AG04450 (cell line): ENCODE measurements around the gene CLRN3. TPM values are rescaled to one million over a fixed set of nuclear protein-coding genes. Genes with fewer than 3 reads are reported as not detected.

ENCODE experiments used
- CTCF ChIA-PET: fragments of 300-600, 350-600 bp; formaldehyde crosslinking; extraction: SDS; loops from one replicate; lab custom pipeline; 2022; ENCODE audit warnings: antibody characterized with exemption, inconsistent platforms; lab: Charles Lee
- POLR2A ChIA-PET: fragments of 350-600 bp; formaldehyde crosslinking; extraction: SDS; loops from one replicate; lab custom pipeline; 2021; ENCODE audit warnings: antibody characterized with exemption, inconsistent platforms; lab: Yijun Ruan, JAX
- DNase-seq: peaks from one replicate; pipeline ENCODE4 v3.0.0-alpha.2; 2011; ENCODE audit warnings: low read depth, low spot score
- H3K27ac ChIP-seq: one replicate; pipeline ENCODE4 v1.5.1; 2012; ENCODE audit warnings: low read depth, low read length, control low read depth
- H3K27me3 ChIP-seq: one replicate; pipeline ENCODE4 v1.6.0; 2012; ENCODE audit warnings: low read length; ENCODE audit not compliant: control insufficient read depth, insufficient read depth
- H3K4me3 ChIP-seq: 2 replicates; pipeline ENCODE4 v1.5.1; 2011; ENCODE audit warnings: mild to moderate bottlenecking, low read depth, low read length, control low read depth
- H3K9me3 ChIP-seq: 2 replicates; pipeline ENCODE4 v1.5.1; 2012; ENCODE audit warnings: low read length; ENCODE audit not compliant: control insufficient read depth, insufficient read depth
- polyA plus RNA-seq: library from polyadenylated mRNA; depleted of rRNA; stranded (reverse); fragments of >200 nt; gene quantifications from 2 replicates; pipeline ENCODE4 v1.2.3, GENCODE V29; 2011
- TF ChIP-seq, protein P1 (sequence below): IDR thresholded peaks from 2 replicates; pipeline ENCODE4 v1.5.1; 2011; ENCODE audit warnings: low read depth, low read length, control low read depth, inconsistent platforms

CLRN3 gene
- polyA plus RNA-seq, 1 experiment: not detected

GRCh38 chr10:127872011-127872761 lies 20.6 kb downstream of the CLRN3 start:
- peaks cover 28% of the 10 kb centered on the region for H3K9me3 ChIP-seq
- ChIA-PET POLR2A (no interaction called here), CTCF (no interaction called here)
- H3K27me3 ChIP-seq: no peaks in the 10 kb centered on the region
- no peak overlapping the region for H3K4me3 ChIP-seq
- H3K27ac ChIP-seq: no peak overlapping the region
- TF ChIP-seq, protein P1, sequence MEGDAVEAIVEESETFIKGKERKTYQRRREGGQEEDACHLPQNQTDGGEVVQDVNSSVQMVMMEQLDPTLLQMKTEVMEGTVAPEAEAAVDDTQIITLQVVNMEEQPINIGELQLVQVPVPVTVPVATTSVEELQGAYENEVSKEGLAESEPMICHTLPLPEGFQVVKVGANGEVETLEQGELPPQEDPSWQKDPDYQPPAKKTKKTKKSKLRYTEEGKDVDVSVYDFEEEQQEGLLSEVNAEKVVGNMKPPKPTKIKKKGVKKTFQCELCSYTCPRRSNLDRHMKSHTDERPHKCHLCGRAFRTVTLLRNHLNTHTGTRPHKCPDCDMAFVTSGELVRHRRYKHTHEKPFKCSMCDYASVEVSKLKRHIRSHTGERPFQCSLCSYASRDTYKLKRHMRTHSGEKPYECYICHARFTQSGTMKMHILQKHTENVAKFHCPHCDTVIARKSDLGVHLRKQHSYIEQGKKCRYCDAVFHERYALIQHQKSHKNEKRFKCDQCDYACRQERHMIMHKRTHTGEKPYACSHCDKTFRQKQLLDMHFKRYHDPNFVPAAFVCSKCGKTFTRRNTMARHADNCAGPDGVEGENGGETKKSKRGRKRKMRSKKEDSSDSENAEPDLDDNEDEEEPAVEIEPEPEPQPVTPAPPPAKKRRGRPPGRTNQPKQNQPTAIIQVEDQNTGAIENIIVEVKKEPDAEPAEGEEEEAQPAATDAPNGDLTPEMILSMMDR: no peak
- no peak for DNase-seq

- TF ChIP-seq, protein P1: no peak
- Histone ChIP-seq H3K27ac (no peak overlapping the region), H3K27me3 (no peaks in the 10 kb centered on the region), H3K4me3 (no peak overlapping the region), H3K9me3 (peaks cover 28% of the 10 kb centered on the region)
- CTCF ChIA-PET: no interaction called here
- no peak for DNase-seq
- POLR2A ChIA-PET: no interaction called here
Observed at GRCh38 chr10:127871631-127872010, 21.1 kb downstream of the CLRN3 start.

GRCh38 chr10:127869329-127869728 lies 23.4 kb downstream of the CLRN3 start:
- ChIA-PET CTCF (interaction anchor here (1.7 to 2.7 kb wide), 2 partner anchors 15 to 142 kb away, joined by 5 to 10 read pairs; no protein-coding TSS in a partner anchor), POLR2A (no interaction called here)

DNA sequence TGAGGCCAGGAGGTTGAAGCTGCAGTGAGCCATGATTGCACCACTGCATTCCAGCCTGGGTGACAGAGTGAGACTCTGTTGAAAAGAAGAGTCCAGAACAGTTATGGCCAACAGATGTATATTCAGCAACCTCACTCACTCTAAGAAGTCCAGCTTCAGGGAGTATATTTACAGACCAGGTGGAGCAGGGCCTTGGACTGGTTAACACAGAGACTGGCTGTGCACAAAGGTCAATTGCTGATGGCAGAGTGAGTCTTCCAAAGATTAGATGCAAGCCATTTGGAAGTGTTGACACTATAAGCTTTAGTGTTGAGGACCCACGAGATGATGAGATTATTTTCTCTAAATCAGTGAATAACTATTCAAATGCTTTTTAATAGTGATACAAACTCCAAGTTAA lies 24.9 kb downstream of the CLRN3 start:
- H3K27ac ChIP-seq: no peak overlapping the region
- H3K4me3 ChIP-seq: no peak overlapping the region
- H3K9me3 ChIP-seq: peaks cover 20% of the 10 kb centered on the region
- H3K27me3 ChIP-seq: no peaks in the 10 kb centered on the region
- TF ChIP-seq, protein P1: no peak
- no peak for DNase-seq
- ChIA-PET CTCF (no interaction called here), POLR2A (no interaction called here)

More at GRCh38 chr10:127869329-127869728, 23.4 kb downstream of the CLRN3 start:
- DNase-seq: no peak
- Histone ChIP-seq H3K4me3 (no peak overlapping the region), H3K27ac (no peak overlapping the region), H3K9me3 (peaks cover 25% of the 10 kb centered on the region), H3K27me3 (no peaks in the 10 kb centered on the region)
- TF ChIP-seq, protein P1: no peak

GRCh38 chr10:127866276-127867013 lies 26.3 kb downstream of the CLRN3 start:
- H3K9me3 ChIP-seq: peaks cover 13% of the 10 kb centered on the region
- DNase-seq: no peak
- TF ChIP-seq, protein P1: no peak
- H3K4me3 ChIP-seq: no peak overlapping the region
- no peaks in the 10 kb centered on the region for H3K27me3 ChIP-seq
- ChIA-PET POLR2A (no interaction called here), CTCF (no interaction called here)
- H3K27ac ChIP-seq: no peak overlapping the region
